Middle frontal gyrus (tissue), 1 donor: ENCODE results near the gene SLC22A2.
"Not testable (repeated sequence)": the region's sequence is repeated elsewhere in the genome, so short reads cannot be mapped to it uniquely, and the experiment has no call there.

ENCODE experiments used
- DNase-seq: peaks from one replicate; pipeline ENCODE4 v3.0.0-alpha.2; 2015; ENCODE audit warnings: low spot score; ENCODE audit errors: extremely low spot score

SLC22A2 gene

DNA sequence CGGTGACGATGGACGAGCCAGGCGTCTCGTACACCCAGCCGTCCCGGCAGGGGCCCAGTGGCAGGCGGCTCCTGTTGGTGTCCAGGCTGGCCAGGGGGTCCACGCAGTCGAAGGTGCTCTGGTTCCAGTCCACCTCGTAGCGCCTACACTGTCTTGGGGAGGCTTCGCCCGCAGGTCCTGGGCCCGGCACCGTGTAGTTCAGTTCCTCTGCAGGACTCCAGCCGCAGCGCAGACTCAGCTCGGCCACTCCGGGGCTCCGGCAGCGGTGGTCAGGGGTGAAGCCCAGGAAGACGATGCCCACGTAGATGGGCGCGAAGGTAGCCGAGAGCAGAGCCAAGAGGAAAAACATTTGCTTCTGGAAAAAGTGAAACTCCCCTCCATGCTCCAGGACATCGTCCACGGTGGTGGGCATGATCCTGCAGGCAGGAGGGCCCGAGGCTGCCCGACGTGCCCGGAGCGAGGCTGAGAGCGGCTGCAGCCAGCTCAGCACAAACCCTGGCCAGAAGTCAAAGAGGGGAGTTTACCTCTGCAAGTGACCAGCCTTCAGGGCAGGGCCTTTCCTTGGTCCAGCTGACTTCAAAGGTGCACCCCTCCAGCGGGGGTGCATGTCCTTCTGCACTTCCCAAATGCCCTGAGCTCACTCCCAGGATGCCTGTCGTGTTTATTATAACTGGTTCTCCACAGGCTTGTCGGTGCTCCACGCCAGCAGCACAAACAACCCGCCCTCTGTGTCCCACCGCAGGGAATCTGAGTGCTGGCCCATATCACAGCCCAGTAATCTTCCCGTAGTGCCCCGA lies at the start of gene SLC22A2:
SLC22A2 (minus strand) TSS at position 476 of the 797 bp plus-strand sequence; CDS start at position 412, 64 bp downstream.
- DNase-seq: no peak

DNA sequence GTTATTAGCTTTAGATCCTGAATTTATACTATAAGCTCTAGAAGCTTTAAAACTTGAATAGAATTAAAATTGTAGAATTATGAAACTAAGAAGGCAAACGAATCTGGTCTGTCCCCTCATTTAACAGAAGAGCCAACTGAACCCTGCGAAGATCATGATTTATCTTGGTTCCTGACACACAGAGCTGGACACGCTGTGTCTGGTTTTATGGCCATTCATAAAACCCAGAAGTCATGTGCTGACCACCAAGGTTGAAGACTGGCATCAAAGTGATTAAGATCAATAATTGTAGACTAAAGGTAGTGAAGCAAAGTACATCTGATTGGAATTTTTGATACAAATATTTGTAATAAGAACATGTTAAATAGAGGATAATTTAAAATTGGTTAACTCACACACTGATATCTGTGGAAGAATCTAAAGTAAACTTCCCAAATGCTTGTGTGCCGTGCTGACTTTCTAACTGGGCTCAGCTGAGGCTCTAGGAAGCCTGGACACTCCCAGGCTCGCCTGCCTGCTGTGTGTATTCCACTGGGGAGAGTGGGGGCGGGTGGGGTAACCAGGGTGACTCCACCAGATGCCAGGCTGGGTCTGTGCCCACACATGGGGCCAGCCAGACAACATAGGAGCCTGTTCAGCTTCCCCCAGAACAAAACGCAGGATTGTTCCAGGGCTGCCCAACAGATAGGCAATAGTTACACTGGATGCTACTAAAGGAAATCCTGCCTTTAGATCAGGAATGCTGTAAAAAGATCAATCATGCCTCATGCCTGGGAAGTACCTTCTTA lies 47.5 kb upstream of the SLC22A2 start:
- no peak for DNase-seq

DNA sequence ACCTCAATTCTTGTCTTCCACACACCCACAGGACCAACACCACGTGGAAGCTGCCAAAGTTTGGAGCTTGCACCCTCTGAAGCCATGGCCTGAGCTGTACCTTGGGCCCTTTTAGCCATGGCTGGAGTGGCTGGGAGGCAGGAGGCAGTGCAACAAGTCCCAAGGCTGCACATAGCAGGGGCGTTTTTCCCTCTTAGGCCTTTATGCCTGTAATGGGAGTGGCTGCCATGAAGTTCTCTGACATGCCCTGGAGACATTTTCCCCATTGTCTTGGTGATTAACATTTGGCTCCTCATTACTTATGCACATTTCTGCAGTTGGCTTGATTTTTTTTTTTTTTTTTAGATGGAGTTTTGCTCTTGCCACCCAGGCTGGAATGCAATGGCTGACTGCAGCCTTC lies 45.2 kb upstream of the SLC22A2 start:
- no peak for DNase-seq

DNA sequence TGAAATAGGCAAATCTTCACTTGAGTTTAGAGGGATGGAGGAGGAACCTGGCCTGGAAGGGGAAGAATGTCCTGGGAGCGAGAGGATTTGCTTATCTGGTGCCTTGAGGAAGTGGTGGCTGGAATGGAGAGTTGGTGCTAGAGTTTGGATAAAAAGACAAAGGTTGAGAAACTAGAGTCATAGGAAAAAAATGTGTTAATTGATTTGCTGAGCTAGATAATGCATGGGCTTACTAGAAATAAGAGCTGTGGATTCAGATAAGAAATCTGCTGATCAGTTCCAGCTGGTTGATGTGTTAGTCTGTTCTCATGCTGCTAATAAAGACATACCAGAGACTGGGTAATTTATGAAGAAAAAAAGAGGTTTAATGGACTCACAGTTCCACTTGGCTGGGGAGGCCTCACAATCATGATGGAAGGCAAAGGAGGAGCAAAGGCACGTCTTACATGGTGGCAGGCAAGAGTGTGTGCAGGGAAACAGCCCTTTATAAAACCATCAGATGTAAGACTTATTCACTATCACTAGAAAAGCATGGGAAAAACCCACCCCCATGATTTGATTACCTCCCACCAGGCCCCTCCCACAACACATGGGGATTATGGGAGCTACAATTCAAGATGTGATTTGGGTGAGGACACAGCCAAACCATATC lies 43.9 kb upstream of the SLC22A2 start:
- not testable (repeated sequence) for DNase-seq

DNA sequence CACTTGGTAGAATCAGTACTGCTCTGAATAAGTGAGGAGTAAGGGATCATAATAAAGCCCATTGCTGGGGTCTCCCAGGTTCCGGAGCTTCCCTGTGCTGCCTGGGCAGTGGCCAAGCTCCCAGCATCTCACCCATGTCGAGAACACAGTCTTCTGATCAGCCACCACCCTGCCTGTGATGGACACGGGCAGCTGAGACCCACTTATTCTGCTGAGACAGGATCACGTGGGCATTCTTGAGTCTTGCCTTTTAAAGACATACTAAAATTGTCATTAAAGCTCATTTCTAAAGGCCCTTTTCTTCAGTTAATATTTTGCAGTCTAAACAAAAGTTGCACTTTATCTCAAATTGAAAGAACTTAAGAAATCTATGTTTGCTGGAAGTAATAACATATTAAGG lies 42.7 kb upstream of the SLC22A2 start:
- DNase-seq: no peak

DNA sequence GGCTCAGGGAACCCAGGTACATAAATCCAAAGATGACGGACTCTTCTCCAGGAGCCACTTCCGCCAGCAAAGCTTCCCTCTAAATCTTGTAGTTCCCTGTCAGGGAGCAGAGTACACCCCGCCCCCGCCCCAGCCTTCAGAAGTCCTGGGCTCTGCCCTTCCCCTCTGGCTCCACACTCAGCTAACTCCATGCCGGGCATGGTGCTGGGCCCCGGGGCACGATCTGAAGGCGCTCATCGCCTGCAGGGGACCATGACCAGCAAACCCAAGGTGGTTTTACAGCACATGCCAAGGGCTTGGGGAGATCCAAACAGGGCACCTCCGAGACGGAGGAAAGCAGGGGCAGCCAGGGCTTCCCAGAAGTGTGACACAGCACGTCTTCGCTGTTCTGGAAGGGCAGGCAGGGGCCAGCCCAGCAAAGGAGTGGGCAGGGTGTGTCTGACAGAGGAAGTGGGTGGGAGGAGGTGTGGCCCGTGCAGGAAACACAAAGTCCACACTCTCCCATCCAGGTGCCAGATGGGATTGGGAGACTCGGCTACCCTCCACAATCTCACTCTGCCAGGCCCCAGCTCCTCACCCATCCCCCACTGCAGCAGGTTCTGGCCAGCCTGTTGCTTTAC lies 41.6 kb upstream of the SLC22A2 start:
- no peak for DNase-seq

DNA sequence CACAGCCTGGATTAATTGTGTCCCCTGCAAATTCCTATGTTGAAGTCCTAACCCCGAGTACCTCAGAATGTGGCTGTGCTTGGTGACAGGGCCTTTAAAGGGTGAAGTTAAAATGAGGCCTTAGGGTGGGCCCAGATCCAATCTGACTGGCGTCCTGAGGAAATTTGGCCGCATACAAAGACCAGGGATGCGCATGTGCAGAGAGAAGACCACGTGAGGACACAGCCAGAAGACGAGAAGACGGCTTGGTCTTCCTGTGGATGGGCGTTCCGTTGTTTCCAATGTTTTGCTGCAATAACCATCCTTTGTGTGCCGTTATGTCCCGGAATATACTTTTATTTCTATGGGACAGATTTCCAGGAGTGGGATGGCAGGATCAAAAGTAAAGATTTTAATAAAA lies 40.9 kb upstream of the SLC22A2 start:
- no peak for DNase-seq

DNA sequence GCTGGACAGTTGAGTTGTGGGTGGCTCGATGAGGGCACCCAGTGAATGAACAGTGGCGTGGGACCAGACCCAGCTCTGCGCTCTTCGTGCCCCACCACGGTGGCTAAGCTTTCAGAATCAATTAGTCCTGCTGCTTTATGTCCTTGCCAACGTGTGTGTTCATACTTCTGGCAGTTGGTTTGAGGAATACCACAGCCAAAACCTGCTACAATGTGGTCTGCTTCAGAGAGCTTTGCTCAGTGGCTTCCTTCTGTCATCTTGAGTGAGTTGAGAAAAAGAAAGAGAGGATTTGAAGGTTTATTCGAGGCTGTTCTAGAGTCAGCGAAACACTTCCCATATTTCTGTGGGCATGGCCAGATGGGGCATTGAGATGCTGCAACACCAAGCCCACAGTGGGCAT lies 39.5 kb upstream of the SLC22A2 start:
- no peak for DNase-seq

DNA sequence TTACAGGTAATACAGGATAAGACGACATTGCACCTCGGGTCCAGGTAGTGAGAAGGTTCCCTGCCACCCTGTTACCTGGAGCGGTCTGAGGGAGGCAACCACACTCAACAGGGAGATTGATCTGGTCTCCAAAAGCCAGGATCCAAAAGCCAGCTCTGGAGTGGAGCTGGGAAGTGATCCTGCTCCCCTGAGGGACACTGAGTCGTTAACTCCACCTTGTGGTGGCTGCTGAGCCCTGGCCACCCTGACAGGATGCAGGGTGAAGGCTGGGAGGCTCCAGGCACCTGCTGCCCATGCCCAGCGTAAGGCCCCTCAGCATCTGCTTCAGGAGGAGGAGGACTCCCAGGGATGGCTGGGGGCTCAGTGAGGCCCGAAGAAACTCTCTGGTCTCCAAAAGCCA lies 38.7 kb upstream of the SLC22A2 start:
- DNase-seq: no peak

DNA sequence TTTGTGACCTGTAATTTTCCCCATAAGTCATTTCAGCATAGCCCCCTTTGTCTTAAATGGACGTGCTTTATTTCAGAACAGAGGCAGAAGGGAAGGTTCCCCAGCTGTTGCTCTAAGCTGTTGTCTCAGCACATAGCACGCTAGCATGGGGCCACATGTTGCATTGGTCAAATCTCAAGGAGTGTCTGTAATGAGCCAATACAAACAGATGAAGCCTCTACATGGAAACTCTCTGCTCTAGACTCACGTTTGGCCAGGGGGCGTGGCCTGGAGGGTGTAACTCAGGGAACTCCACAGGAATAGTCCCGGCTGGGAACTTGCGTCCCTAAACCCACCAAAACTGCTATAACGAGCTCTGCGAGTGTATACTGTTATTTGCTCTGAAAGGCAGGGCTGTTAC lies 35.2 kb upstream of the SLC22A2 start:
- DNase-seq: no peak

DNA sequence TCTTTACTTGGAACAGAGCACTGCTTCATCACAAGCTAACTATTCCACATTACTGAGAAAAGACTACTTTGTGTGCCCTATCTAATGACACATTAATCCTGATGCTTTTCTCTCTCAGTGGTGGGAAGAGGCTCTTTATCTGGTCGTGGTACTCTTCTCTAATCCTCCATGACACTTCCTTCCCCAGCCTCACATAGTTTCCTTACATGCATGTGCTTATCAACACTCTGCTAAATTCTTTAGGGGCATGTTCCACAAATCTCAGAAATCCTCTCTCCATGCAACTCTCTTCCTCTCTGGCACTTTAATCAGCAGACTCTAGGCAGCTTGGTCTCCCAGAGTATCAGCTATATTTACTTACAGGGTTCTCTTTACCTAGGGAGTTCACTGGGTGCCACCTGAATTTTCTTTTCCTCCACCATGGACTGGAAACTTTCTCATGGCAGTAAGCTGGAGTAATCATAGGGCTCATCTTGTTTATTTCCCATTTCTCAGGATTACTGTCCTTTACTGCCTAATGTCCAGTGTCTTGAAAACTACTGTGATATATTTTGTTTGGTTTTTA lies 27.0 kb upstream of the SLC22A2 start:
- no peak for DNase-seq

DNA sequence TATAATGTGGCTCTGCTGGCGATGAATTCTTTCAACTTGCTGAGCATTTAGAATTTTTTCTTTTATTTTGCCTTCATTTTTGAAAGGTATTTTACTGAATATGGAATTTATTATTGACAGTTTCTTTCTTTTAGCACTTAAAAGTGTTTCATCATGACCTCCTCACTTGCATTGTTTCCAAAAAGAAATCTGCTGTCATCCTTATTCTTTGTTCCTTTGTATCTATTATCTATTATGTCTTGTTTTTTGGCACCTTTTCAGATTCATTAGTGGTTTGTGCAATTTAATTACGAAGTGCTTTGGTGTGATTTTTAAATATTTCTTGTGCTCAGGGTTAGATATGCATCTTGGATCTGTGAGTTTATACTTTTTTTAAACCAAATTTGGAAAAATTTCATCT lies 26.0 kb upstream of the SLC22A2 start:
- no peak for DNase-seq

DNA sequence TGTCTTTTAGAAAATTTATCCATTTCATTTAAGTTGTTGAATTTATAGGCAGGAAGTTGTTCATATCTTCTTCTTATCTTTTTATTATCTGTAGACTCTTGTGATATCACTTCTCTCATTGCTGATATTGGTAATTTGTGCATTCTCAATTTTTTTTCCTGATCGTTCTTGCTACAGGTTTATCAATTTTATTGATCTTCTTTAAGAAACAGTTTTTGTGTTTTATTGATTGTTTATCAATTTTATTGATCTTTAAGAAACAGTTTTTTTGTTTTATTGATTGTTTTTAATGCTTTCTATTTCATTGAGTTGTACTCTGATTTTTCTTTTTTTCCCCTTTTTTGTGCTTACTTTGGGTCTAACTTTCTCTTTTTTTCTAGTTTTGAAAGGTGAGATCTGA lies 23.8 kb upstream of the SLC22A2 start:
- DNase-seq: no peak

DNA sequence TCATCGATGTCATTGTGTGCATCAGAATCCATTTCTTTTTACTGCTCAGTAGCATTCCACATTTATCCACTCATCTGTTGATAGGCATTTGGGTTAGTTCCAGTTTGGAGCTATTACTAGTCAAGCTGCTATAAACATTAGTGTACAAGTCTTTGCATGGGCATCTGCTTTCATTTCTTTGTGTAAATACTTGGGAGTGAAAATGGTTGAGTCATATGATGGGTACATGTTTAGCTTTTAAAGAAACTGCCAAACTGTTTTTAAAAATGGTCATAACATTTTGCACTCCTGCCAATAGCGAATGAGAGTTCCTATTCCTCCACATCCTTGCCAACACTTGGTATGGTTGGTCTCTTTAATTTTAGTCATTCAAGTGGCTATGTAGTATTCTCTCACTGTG lies 21.2 kb upstream of the SLC22A2 start:
- DNase-seq: no peak

DNA sequence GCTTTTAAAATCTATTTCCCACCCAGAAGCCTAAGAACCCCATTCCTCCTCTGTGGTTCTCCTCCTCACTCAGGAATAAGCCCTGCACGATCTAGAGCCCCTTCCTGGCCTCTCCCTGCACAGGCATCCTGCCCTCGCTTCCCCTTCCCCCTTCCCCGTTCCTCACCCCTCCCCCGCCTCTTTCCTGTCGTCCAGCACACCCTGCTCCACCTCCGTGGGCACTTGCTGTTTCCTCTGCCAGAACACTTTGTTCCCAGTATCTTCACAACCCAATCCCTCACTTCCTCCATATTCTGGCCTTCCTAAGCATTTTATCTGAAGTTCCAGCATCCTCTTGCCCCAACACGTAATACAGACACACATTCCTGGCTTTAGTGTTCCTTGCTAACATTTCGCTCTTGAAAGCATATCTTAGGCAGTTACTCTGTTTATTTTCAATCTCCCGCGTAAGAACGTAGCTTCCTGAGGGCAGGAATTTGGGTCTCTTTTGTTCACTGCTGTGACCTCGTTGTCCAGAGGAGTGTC lies 20.2 kb upstream of the SLC22A2 start:
- DNase-seq: no peak

DNA sequence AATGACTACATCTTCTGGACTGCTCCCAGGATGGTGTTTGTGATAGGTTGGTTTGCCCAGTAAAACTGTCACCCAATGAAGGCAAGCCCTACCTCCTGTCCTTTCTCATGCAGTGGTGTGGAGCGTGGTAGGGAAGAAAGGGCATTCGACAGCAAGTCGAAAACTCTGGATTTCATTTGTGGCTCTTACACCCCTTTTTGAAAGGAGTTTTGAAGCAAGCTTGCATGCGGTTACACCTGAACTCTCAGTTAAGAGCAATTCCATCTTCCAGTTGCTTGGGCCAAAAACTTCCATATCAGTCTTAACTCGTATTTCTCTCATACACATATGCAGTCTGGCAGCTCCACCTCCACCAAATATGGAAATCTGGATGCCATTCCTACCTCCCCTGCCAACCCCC lies 19.7 kb upstream of the SLC22A2 start:
- no peak for DNase-seq

DNA sequence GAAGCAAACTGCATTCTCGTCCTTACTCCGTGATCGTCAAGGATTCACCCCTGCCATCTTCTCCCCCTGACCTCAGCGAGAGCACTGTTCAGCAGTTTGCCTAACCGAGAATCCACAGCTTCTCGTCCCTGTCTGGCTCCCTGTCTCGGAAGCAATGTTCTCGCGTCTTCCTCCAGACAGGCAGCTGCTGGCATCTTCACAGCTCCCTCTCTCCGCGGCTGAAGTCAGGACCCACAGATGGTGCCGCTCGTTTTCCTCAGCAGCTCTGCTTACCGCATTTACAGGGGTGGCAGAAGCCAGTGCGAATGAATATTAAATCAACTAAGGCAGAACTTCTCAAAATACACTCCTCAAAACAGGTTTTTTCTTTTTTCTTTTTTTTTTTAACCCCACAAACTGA lies 18.9 kb upstream of the SLC22A2 start:
- no peak for DNase-seq

DNA sequence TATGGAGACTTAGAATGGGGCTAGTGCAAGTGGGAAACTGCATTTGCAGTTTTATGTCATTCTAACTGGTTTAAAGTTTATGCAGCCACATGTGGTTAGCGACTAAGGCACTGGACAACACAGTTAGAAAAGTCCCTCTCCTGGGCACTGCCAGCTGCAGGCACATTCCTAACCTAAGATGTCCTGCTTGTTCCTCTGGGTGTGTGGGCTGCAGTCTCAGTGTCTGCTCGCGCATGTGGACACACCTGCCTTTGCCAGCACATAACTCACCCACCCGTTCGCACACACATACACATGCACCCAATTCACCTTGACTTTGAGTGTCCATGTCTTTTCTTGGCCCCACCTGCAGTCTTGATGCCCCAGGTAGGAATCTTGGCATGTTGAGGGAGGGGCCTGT lies 18.5 kb upstream of the SLC22A2 start:
- no peak for DNase-seq

DNA sequence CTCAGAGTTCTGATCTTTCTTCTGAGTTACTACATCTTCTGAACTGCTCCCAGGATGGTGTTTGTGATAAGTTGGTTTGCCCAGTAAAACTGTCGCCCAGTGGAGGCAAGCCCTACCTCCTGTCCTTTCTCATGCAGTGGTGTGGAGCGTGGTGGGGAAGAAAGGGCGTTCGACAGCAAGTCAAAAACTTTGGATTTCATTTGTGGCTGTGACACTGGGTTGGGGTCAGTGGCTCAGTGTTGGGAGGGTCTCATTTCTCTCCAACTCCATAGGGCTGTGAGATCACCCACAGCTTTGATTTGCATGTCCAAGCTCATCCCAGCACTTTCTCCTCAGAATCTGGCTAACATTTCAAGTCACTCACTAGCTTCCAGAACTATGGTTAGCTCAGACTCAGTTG lies 17.5 kb upstream of the SLC22A2 start:
- no peak for DNase-seq

DNA sequence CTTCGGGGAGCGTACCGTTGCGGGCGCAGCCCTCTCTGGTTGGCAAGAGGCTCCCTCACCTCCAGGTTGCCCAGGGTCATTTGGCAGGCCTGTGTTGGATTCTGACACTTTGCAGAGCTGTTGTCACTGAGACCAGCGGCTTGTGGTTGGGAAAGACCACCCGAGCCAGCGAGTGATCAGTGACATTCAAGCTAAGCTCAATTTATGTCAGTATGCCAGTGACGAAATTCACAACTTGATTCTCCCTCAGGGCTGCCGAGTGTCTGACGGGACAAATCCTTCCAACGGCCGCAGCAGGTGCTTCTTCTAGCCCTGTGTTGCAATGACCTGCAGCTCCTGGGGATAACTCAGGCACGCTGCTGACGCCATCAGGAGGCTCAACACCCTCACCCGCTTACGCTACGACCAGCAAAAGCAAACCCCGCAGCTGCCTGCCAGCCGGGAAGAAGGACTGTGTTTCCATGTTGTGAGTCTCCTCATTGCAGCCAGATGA lies 16.9 kb upstream of the SLC22A2 start:
- DNase-seq: no peak

DNA sequence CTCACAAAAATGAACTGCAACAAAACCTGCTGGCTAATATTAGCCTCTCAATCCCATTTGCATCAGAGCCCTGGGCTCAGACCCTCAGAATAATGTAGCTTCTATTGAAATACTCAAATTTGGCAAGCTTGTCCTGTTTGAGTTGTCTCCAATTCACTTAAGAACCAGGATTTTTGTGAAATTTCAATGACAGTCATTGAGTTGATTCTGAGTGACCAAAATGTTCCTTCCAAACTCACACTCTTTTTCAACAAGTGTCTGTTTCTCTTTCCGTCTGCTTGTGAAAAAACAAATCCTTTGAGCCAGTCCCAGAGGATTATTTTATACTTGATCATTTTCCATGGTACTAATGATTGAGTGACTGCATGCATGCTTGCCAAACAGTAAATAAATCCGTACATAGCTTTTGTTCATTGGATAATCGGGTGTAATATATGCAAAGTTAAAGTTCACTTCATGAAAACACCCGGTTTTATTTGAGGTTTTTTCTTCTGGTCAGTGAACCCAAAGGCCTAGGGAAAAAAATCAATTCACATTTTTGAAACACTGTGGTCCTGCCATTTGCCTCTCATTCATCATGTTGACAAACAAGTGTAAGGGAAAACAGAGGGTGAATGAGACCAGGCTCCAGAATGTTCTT lies 16.4 kb upstream of the SLC22A2 start:
- peak; percentile 7 for DNase-seq
